ENCODE data around the gene ARID3A.
"Not testable (repeated sequence)": the region's sequence is repeated elsewhere in the genome, so short reads cannot be mapped to it uniquely, and the experiment has no call there.

Gene ARID3A

DNA sequence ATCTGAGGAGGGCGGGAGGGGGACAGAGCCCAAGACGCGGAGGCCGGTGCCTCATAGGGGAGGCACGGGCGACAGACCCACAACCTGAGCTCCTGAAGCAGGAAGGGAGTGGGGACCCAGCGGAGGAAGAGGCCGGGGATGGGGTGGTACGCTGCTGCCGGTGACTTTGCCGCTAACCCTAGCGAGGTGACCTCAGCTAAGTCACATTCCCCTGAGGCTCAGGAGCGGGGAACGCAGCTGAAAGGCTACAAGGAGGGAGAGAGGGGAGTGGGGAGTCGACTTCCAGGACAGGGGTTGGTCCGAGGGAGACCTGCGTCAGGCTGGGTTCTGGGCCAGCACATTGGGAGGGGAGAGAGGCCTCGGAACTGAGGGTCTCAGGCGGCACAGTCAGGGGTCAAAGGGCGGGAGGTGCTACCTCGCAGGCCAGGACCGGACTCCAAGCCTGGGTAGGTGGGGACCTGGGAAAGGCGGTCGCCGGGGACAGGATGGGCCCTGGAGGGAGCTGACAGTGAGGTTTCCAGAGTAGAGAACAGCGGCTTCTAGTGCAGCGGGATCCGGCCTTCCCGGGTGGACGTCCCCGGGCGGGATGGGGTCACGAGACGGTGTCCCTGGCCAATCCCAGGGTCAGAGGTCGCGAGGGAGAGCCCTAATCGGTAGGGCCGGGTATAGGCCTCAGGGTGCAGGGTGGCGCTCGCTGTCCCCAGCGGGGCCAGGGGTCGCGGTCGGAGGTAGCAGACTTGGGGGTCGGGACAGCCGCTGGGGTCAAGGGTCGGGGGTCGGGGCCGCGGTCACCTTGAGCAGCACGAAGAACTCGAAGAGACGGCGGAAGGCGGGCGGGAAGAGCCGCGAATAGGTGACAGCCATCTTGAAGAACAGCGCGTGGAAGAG, 94.4 kb downstream of the ARID3A start:
- peak; percentile 47 for DNase-seq

DNA sequence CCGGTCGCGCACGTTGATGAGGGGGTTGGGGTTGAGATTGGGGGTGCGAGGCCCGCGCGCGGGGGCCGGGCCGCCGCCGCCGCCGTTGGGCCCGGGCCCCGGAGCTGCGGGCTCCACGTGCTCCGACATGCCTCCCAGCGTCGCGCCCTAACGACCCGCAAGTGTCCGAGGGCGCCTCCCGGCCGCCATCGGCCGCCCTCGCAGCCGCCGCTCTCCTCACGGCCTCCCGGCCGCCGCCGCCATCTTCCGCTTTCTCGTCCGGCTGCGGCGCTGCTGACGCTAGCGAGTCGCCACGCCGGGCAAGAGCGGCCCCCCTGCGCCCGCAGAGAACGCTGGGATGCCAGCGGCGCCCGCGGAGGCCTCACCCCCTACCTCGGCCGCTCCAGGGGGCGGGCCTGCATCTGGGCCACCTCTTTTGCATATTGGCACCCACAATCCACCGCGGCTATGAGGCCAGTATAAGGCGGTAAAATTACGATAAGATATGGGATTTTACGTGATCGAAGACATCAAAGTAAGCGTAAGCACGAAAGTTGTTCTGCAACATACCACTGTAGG, 95.1 kb downstream of the ARID3A start, which contains the start of gene TMEM259:
TMEM259 (minus strand) TSS at position 256 of the 558 bp plus-strand sequence; CDS start at position 129, 127 bp downstream.
- peak; percentile 93 for DNase-seq

DNA sequence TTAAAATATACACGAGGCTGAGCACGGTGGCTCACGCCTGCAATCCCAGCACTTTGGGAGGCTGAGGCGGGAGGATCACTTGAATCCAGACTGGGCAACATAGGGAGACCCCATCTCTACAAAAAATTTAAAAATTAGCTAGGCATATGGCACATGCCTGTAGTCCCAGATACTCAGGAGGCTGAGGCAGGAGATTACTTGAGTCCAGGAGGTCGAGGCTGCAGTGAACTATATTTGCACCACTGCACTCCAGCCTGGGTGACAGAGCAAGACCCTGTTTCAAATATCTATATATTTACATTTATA, 98.0 kb downstream of the ARID3A start:
- DNase-seq = not testable (repeated sequence)

- not testable (repeated sequence) for DNase-seq
Measured at GRCh38 chr19:1025080-1025479, 99.2 kb downstream of the ARID3A start.
